Measurements from ENCODE around the gene IL10RB.
"Not testable (repeated sequence)": the region's sequence is repeated elsewhere in the genome, so short reads cannot be mapped to it uniquely, and the experiment has no call there.

IL10RB gene

GRCh38 chr21:33244082-33244778, 21.9 kb upstream of the IL10RB start:
- FAIRE-seq (no peak), DNase-seq (ENCODE audit: insufficient read length) (no peak)
- TF ChIP-seq POLR2AphosphoS5 (IDR thresholded peaks at IDR 0.05; ENCODE audit: low read depth, low read length), result no peak
- no peak for TF ChIP-seq TAF1 (IDR thresholded peaks at IDR 0.05; ENCODE audit: borderline replicate concordance, low read depth, low read length)
- TF ChIP-seq POLR2A (IDR thresholded peaks at IDR 0.05; ENCODE audit: low read depth, low read length), result no peak

DNA sequence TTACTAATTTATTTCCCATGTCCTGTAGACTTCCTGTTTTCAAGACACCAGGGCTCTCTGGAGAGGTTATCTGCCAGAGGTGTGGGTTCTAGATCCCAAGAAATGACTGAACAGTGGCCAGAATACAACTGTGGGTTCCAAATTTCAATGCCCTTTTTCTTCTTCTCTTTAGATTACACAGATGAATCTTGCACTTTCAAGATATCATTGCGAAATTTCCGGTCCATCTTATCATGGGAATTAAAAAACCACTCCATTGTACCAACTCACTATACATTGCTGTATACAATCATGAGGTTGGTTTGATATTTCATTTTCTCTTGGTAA, 21.4 kb upstream of the IL10RB start:
- no peak for FAIRE-seq
- TF ChIP-seq POLR2AphosphoS5 (IDR thresholded peaks at IDR 0.05; ENCODE audit: low read depth, low read length), result no peak
- TF ChIP-seq TAF1 (IDR thresholded peaks at IDR 0.05; ENCODE audit: borderline replicate concordance, low read depth, low read length), result no peak
- no peak for TF ChIP-seq POLR2A (IDR thresholded peaks at IDR 0.05; ENCODE audit: low read depth, low read length)
- no peak for DNase-seq (ENCODE audit: insufficient read length)

DNA sequence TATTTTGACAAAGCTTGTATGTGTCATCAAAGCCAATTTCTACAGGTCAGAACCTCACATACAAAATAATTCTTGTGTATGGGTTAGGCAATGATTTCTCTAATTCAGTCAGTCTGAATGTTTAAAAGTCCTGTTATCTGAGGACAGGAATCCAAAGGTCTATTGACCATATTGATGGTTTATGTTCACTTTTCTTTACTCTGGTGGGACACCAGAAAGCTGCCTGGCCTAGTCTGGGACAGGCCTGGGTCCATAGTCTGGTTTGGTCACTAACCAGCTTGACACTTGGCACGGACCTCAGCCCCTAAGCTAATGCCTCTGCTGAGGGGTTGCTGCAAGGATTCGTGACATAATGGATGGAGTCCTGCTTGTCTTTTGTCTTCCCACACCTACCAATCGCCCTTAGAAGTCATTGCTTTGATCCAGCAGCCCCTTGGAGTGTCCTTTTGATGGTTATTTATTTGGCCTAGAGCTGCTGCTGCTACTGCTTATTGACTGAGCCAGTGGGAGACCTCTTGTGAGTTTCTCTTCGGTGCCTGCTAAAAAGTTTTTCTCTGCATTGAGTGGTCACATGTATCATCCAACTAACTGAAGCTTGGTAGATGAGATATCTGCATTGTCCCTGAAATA, 20.8 kb upstream of the IL10RB start:
- FAIRE-seq, result no peak
- DNase-seq (ENCODE audit: insufficient read length), result no peak

GRCh38 chr21:33246506-33246905, 19.7 kb upstream of the IL10RB start:
- no peak for DNase-seq (ENCODE audit: insufficient read length)
- TF ChIP-seq POLR2AphosphoS5 (IDR thresholded peaks at IDR 0.05; ENCODE audit: low read depth, low read length) (no peak), TAF1 (IDR thresholded peaks at IDR 0.05; ENCODE audit: borderline replicate concordance, low read depth, low read length) (no peak), POLR2A (IDR thresholded peaks at IDR 0.05; ENCODE audit: low read depth, low read length) (no peak)
- no peak for FAIRE-seq

More for the DNA sequence above, 20.8 kb upstream of the IL10RB start:
- TF ChIP-seq TAF1 (IDR thresholded peaks at IDR 0.05; ENCODE audit: borderline replicate concordance, low read depth, low read length), result no peak

DNA sequence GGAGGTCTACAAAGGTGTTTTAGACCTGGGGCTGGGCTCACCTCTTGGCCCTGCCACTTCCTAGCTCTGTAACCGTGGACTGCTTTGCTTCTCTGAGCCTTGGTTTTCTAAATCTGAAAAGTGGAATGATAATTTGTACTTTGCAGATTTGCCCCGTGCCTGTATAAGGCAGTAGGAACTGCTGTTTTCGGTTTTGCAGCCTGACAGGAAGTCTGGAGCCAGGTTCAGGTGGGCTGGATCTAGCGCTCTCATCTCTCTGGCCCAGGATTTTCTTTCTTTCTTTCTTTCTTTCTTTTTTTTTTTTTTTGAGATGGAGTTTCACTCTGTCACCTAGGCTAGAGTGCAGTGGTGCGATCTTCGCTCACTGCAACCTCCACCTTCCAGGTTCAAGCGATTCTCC, 19.2 kb upstream of the IL10RB start:
- FAIRE-seq, result no peak

DNA sequence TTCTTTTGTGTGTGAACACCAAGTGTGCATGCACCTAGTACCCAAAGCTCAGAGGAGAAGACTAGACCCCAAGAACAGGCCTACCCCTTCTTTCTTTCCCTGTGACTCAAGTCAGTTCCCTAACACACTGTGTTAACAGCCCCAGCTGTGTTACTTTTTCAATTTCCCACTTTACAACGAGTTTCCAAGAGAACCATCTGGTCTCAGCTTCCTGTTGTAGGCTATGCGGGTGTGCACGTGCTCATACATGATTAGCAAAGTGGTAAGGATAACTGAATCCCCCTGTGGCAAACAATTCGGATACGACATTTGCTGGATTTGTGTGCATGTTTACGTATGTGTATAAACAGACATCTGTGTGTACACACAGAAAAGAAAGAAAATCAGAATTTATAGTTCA, 18.6 kb upstream of the IL10RB start:
- TF ChIP-seq POLR2AphosphoS5 (IDR thresholded peaks at IDR 0.05; ENCODE audit: low read depth, low read length) (no peak), POLR2A (IDR thresholded peaks at IDR 0.05; ENCODE audit: low read depth, low read length) (no peak), TAF1 (IDR thresholded peaks at IDR 0.05; ENCODE audit: borderline replicate concordance, low read depth, low read length) (no peak)
- DNase-seq (ENCODE audit: insufficient read length) (no peak), FAIRE-seq (no peak)

More for the DNA sequence above, 19.2 kb upstream of the IL10RB start:
- TF ChIP-seq TAF1 (IDR thresholded peaks at IDR 0.05; ENCODE audit: borderline replicate concordance, low read depth, low read length) (no peak), POLR2AphosphoS5 (IDR thresholded peaks at IDR 0.05; ENCODE audit: low read depth, low read length) (no peak), POLR2A (IDR thresholded peaks at IDR 0.05; ENCODE audit: low read depth, low read length) (no peak)
- DNase-seq (ENCODE audit: insufficient read length), result no peak

- TF ChIP-seq POLR2AphosphoS5 (IDR thresholded peaks at IDR 0.05; ENCODE audit: low read depth, low read length), result no peak
- TF ChIP-seq POLR2A (IDR thresholded peaks at IDR 0.05; ENCODE audit: low read depth, low read length), result no peak
- TF ChIP-seq TAF1 (IDR thresholded peaks at IDR 0.05; ENCODE audit: borderline replicate concordance, low read depth, low read length), result no peak
- FAIRE-seq, result no peak
- no peak for DNase-seq (ENCODE audit: insufficient read length)
These were observed 16.7 kb upstream of the IL10RB start for GRCh38 chr21:33249331-33250002.

- DNase-seq (ENCODE audit: insufficient read length) (no peak), FAIRE-seq (no peak)
- TF ChIP-seq TAF1 (IDR thresholded peaks at IDR 0.05; ENCODE audit: borderline replicate concordance, low read depth, low read length), result no peak
- no peak for TF ChIP-seq POLR2A (IDR thresholded peaks at IDR 0.05; ENCODE audit: low read depth, low read length)
- no peak for TF ChIP-seq POLR2AphosphoS5 (IDR thresholded peaks at IDR 0.05; ENCODE audit: low read depth, low read length)
These were observed 15.0 kb upstream of the IL10RB start for GRCh38 chr21:33251119-33251518.

- not testable (repeated sequence) for FAIRE-seq; DNase-seq (ENCODE audit: insufficient read length)
These were observed 12.8 kb upstream of the IL10RB start for GRCh38 chr21:33253382-33253781.

DNA sequence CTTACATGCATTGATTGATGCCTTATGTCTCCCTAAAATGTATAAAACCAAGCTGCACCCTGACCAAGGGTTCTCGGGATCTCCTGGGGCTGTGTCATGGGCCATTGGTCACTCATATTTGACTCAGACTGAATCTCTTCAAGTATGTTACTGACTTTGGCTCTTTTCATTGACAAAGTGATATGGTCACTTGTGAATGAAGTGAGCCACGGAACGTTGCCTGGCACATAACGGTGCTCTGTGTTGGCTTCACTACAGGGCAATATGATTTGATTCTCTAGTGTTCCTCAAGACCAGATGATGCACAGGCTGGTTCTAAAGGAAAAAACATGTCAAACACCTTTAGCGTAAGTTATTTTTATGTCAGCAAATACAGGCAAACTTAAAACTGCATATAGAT, 11.4 kb upstream of the IL10RB start:
- TF ChIP-seq POLR2AphosphoS5 (IDR thresholded peaks at IDR 0.05; ENCODE audit: low read depth, low read length), result no peak
- TF ChIP-seq TAF1 (IDR thresholded peaks at IDR 0.05; ENCODE audit: borderline replicate concordance, low read depth, low read length), result no peak
- TF ChIP-seq POLR2A (IDR thresholded peaks at IDR 0.05; ENCODE audit: low read depth, low read length), result no peak
- no peak for FAIRE-seq
- no peak for DNase-seq (ENCODE audit: insufficient read length)

GRCh38 chr21:33255404-33255803, 10.8 kb upstream of the IL10RB start:
- TF ChIP-seq POLR2AphosphoS5 (IDR thresholded peaks at IDR 0.05; ENCODE audit: low read depth, low read length) (no peak), POLR2A (IDR thresholded peaks at IDR 0.05; ENCODE audit: low read depth, low read length) (no peak), TAF1 (IDR thresholded peaks at IDR 0.05; ENCODE audit: borderline replicate concordance, low read depth, low read length) (no peak)
- no peak for FAIRE-seq

GRCh38 chr21:33256019-33256418, 10.1 kb upstream of the IL10RB start:
- TF ChIP-seq POLR2A (IDR thresholded peaks at IDR 0.05; ENCODE audit: low read depth, low read length), result no peak
- no peak for TF ChIP-seq POLR2AphosphoS5 (IDR thresholded peaks at IDR 0.05; ENCODE audit: low read depth, low read length)
- no peak for TF ChIP-seq TAF1 (IDR thresholded peaks at IDR 0.05; ENCODE audit: borderline replicate concordance, low read depth, low read length)
- DNase-seq (ENCODE audit: insufficient read length), result no peak
- FAIRE-seq, result no peak

More at GRCh38 chr21:33255404-33255803, 10.8 kb upstream of the IL10RB start:
- DNase-seq (ENCODE audit: insufficient read length), result no peak

Data from GM12892 (cell line).